Common myeloid progenitor, CD34-positive (primary cell): ENCODE results near the gene ST7.

Experiments used
- CTCF ChIA-PET: fragments of 350-600 bp; sonication (Branson Sonifier 250); formaldehyde crosslinking; loops from one replicate; lab custom pipeline; 2021; ENCODE audit warnings: antibody characterized with exemption; lab: Charles Lee
- POLR2A ChIA-PET: fragments of 350-600 bp; sonication (Branson Sonifier 250); formaldehyde crosslinking; loops from one replicate; lab custom pipeline; 2021; ENCODE audit warnings: antibody characterized with exemption; lab: Charles Lee
- DNase-seq, 3 donors: peaks; one replicate each; pipeline versions ENCODE4 v3.0.0 to v3.0.0-alpha.2; 2013
- H3K27ac ChIP-seq, 2 experiments: 1 replicate in 1 of 2; 2 replicates in 1 of 2; pipeline ENCODE4 v1.7.0; 2013; ENCODE audit warnings: inconsistent platforms in 2 of 2, low read length in 2 of 2, mild to moderate bottlenecking in 2 of 2, low read depth in 1 of 2, moderate library complexity in 1 of 2; ENCODE audit not compliant: severe bottlenecking in 2 of 2, insufficient read depth in 1 of 2, poor library complexity in 1 of 2
- H3K27me3 ChIP-seq, 5 experiments: replicated peaks in 2 of 5; 1 replicate in 3 of 5; 2 replicates in 2 of 5; pipeline versions ENCODE4 v1.6.1 to v1.7.0; 2013; ENCODE audit warnings: low read length in 4 of 5, mild to moderate bottlenecking in 2 of 5, moderate library complexity in 2 of 5, inconsistent platforms in 1 of 5; ENCODE audit not compliant: insufficient read depth in 5 of 5, control insufficient read depth in 4 of 5
- H3K36me3 ChIP-seq, 4 experiments: 1 replicate in 2 of 4; 2 replicates in 2 of 4; pipeline versions ENCODE4 v1.6.1 to v1.7.0; 2013; ENCODE audit warnings: low read length in 3 of 4, control low read depth in 1 of 4, mild to moderate bottlenecking in 1 of 4; ENCODE audit not compliant: control insufficient read depth in 4 of 4, insufficient read depth in 4 of 4
- H3K4me1 ChIP-seq, 4 experiments: 1 replicate in 3 of 4; 2 replicates in 1 of 4; pipeline versions ENCODE4 v1.6.1 to v1.7.1; 2013; ENCODE audit warnings: low read length in 3 of 4, mild to moderate bottlenecking in 3 of 4, control low read depth in 1 of 4, inconsistent platforms in 1 of 4, moderate library complexity in 1 of 4; ENCODE audit not compliant: control insufficient read depth in 4 of 4, insufficient read depth in 4 of 4; ENCODE audit errors: control extremely low read depth in 1 of 4
- H3K4me3 ChIP-seq, 7 experiments: 1 replicate in 4 of 7; 2 replicates in 3 of 7; pipeline versions ENCODE4 v1.5.1 to v1.7.0; 2013; ENCODE audit warnings: mild to moderate bottlenecking in 7 of 7, low read length in 6 of 7, moderate library complexity in 6 of 7, inconsistent platforms in 2 of 7, low read depth in 2 of 7, control low read depth in 1 of 7; ENCODE audit not compliant: insufficient read depth in 4 of 7, control insufficient read depth in 1 of 7; ENCODE audit errors: extremely low read depth in 1 of 7
- H3K9me3 ChIP-seq, 5 experiments: 1 replicate in 4 of 5; 2 replicates in 1 of 5; pipeline versions ENCODE4 v1.6.1 to v1.7.1; 2013; ENCODE audit warnings: low read length in 4 of 5, mild to moderate bottlenecking in 2 of 5, inconsistent platforms in 1 of 5, low read depth in 1 of 5, moderate library complexity in 1 of 5; ENCODE audit not compliant: control insufficient read depth in 4 of 5, insufficient read depth in 2 of 5; ENCODE audit errors: control extremely low read depth in 1 of 5
- whole genome bisulfite sequencing: methylation state at CpG from one replicate; pipeline ENCODE4 v1.1.5; 2013; ENCODE audit not compliant: insufficient coverage; 5-methylcytosine and 5-hydroxymethylcytosine counted together

The ST7 gene

DNA sequence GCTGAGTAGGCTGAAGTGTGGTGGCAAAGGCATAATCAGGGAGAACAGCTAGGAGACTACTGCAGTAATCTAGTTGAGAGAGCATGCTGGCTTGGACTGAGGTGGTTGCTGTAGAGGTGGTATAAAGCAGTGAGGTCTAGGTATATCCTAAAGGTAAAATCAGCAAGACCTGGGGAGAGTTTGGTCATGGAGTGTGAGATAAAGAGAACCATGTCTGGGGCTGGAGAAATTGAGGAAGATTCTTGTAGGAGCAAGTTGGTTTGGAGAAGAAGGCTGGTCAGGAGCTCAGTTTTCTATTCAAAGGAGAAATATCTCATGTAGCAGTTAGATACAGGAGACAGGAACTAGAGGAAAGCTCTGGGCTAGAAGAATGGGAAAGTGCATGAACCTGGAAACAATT, 32.9 kb upstream of the ST7 start:
- no peaks in the 10 kb centered on the region for H3K9me3 ChIP-seq
- H3K27me3 ChIP-seq = no peaks in the 10 kb centered on the region
- no peak overlapping the region for H3K27ac ChIP-seq
- CTCF ChIA-PET = interaction anchor here (0.7 to 1.5 kb wide), 4 partner anchors 50 to 206 kb away, joined by 3 to 4 read pairs (median 3); no protein-coding TSS in a partner anchor
- DNase-seq = no peak
- no peaks in the 10 kb centered on the region for H3K4me1 ChIP-seq
- POLR2A ChIA-PET = no interaction called here
- H3K36me3 ChIP-seq = peaks cover 12 to 30% (median 22%) of the 10 kb centered on the region in 4 experiments
- H3K4me3 ChIP-seq = no peak overlapping the region

DNA sequence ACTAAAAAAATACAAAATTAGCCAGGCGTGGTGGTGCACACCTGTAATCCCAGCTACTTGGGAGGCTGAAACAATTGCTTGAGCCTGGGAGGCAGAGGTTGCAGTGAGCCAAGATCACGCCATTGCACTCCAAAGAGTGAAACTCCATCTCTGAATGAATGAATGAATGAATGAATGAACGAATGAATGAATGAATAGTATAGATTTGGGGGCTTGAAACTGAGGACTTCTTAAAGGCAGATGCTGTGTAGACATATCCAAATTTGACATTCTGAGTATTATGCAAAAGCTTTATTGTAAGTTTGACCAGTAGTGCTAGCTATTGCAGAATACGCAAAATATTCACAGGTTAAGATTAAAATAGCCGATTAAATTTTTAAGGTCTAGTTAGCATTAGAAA, 30.8 kb upstream of the ST7 start:
- POLR2A ChIA-PET = no interaction called here
- no peak overlapping the region for H3K27ac ChIP-seq
- DNase-seq = no peak
- CTCF ChIA-PET = interaction anchor here (1.0 to 1.3 kb wide), 2 partner anchors 8 to 11 kb away, joined by 3 read pairs; no protein-coding TSS in a partner anchor
- no peaks in the 10 kb centered on the region for H3K27me3 ChIP-seq
- H3K4me3 ChIP-seq = no peak overlapping the region
- no peaks in the 10 kb centered on the region for H3K4me1 ChIP-seq
- 69% methylated on average over 5 of the region's 5 CpGs for WGBS
- no peaks in the 10 kb centered on the region for H3K9me3 ChIP-seq
- H3K36me3 ChIP-seq = peaks cover 4 to 17% (median 9%) of the 10 kb centered on the region in 4 experiments

- Histone ChIP-seq H3K27ac (no peak overlapping the region), H3K4me1 (no peaks in the 10 kb centered on the region), H3K36me3 (peaks cover 0 to 6% (median 2%) of the 10 kb centered on the region in 4 experiments), H3K9me3 (no peaks in the 10 kb centered on the region), H3K4me3 (no peak overlapping the region), H3K27me3 (no peaks in the 10 kb centered on the region)
- CTCF ChIA-PET = interaction anchor here (0.6 to 1.4 kb wide), 3 partner anchors 8 to 195 kb away, joined by 3 to 4 read pairs (median 3); no protein-coding TSS in a partner anchor
- WGBS = 100% methylated on average over 2 of the region's 5 CpGs
- POLR2A ChIA-PET = interaction anchor here (0.6 kb wide), 1 partner anchor 33 kb away, joined by 3 read pairs; no protein-coding TSS in a partner anchor
- DNase-seq = peak in 2 of 3 donors; percentile 11 to 20
Measured at GRCh38 chr7:116924741-116925140, 28.6 kb upstream of the ST7 start.

- Histone ChIP-seq H3K27ac (no peak overlapping the region), H3K27me3 (no peaks in the 10 kb centered on the region), H3K36me3 (no peaks in the 10 kb centered on the region), H3K4me1 (peaks cover 0 to 3% (median 0%) of the 10 kb centered on the region in 4 experiments), H3K4me3 (no peak overlapping the region), H3K9me3 (no peaks in the 10 kb centered on the region)
- ChIA-PET POLR2A (no interaction called here), CTCF (interaction anchor here (1.0 to 10.4 kb wide), 9 partner anchors 12 to 193 kb away, joined by 3 to 161 read pairs (median 7); no protein-coding TSS in a partner anchor)
- DNase-seq = no peak
- 79% methylated on average over 1 of the region's 3 CpGs for WGBS
Measured at GRCh38 chr7:116929021-116929420, 24.3 kb upstream of the ST7 start.

GRCh38 chr7:116929914-116930913, 23.1 kb upstream of the ST7 start:
- Histone ChIP-seq H3K36me3 (no peaks in the 10 kb centered on the region), H3K4me1 (peaks cover 0 to 3% (median 0%) of the 10 kb centered on the region in 4 experiments), H3K27ac (no peak overlapping the region), H3K9me3 (no peaks in the 10 kb centered on the region), H3K27me3 (no peaks in the 10 kb centered on the region), H3K4me3 (peak overlapping the region in 1 of 7 experiments; percentile 48)
- WGBS = 41% methylated on average over 22 of the region's 25 CpGs
- ChIA-PET POLR2A (interaction anchor here (0.6 kb wide), 2 partner anchors 79 to 164 kb away, joined by 4 read pairs; no protein-coding TSS in a partner anchor), CTCF (interaction anchor here (0.8 to 10.4 kb wide), 18 partner anchors 10 to 273 kb away, joined by 3 to 161 read pairs (median 4); no protein-coding TSS in a partner anchor)
- peak; percentile 66 to 79 (median 67) for DNase-seq

- Histone ChIP-seq H3K36me3 (no peaks in the 10 kb centered on the region), H3K4me3 (no peak overlapping the region), H3K27me3 (no peaks in the 10 kb centered on the region), H3K27ac (no peak overlapping the region), H3K4me1 (peaks cover 0 to 3% (median 0%) of the 10 kb centered on the region in 4 experiments), H3K9me3 (no peaks in the 10 kb centered on the region)
- DNase-seq = no peak
- WGBS = 94% methylated on average over 7 of the region's 7 CpGs
- ChIA-PET CTCF (interaction anchor here (0.8 to 10.4 kb wide), 11 partner anchors 9 to 227 kb away, joined by 3 to 161 read pairs (median 3); no protein-coding TSS in a partner anchor), POLR2A (no interaction called here)
Measured at GRCh38 chr7:116932566-116932965, 20.7 kb upstream of the ST7 start.
